GM21528 (cell line): ENCODE data around the gene KLHDC4.

Source experiments
- ATAC-seq: cut with Tn5 transposase; IDR thresholded peaks from one replicate; pipeline ENCODE4 v1.9.1; 2021; ENCODE audit warnings: mild to moderate bottlenecking, moderate library complexity; ENCODE audit not compliant: unreplicated experiment, low FRiP score

KLHDC4 gene

DNA sequence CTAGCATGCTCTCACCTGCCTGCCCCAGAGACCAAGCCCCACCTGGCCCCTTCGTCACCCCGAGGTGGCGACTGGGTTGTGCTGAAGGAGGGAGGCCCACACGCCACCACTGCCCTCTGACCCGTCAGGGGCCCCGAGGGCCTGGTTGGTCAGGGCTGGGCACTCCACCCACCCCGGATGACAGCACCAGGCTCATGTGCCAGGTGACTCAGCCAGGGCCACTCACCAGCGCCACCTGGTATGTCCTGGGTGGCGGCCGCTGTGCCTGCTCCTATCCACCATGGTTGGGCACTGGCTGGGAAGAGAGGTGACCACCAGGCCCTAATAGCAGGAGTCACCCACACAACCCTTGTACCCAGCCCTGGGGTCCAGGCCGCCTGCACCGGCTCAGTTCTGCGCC, 94.6 kb downstream of the KLHDC4 start:
- no peak for ATAC-seq

DNA sequence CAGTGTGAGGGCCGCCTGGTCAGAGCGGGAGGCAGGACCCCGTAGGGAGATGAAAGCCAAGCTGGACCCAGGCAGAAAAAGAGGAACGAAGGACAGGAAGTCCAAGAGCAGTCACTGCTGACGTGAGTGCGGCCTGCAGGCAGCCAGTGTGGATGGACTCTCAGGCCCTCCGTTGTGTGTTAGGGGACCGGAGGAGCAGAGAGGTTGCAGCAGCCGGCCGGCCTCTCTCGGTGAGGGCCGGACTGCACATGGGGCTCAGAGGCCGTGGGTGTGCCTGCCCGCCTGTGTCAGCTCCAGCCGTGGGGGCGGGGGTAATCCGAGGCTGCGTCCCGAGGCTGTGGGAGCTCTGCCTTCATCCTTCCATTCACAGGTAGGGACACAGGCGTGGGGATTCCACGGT, 96.1 kb downstream of the KLHDC4 start:
- ATAC-seq = no peak

DNA sequence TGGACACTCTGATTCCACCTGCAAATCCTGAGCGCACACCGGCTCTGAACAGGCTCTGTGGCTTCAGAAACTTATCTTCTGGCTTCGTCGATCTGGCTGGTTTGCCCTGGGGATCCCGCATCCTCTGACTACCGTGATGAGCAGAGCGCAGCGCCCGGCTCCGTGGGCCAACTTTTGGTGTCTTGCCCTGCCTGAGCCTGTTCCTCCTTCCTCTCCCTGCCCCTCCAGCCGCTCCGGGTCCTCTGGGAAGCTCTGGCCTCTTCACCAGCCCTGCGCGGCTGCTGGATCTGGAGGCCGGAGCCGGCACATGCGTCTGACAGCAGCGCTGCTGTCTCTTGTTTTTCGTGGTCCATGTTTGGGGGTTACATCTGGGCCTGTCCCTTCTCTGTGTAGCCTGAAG, 97.8 kb downstream of the KLHDC4 start:
- no peak for ATAC-seq

DNA sequence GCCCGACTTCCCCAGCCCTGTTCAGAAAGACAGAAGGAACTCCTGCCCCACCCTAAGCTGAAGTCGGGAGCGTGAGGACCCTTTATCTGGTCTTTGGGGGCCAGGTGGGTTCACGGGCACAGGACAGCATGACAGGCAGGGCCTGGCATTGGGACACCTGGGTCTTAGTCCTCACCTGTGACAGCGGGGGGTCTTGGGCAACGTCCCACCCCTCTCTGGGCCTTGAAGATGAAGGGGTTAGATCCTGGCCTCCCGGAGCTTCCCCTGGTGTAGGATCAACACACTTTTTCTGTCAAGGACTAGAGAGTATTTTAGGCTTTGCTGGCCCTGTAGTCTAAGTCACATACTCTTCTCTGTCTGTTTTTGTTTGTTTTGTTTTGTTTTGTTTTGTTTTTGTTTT, 98.3 kb downstream of the KLHDC4 start:
- ATAC-seq = no peak

DNA sequence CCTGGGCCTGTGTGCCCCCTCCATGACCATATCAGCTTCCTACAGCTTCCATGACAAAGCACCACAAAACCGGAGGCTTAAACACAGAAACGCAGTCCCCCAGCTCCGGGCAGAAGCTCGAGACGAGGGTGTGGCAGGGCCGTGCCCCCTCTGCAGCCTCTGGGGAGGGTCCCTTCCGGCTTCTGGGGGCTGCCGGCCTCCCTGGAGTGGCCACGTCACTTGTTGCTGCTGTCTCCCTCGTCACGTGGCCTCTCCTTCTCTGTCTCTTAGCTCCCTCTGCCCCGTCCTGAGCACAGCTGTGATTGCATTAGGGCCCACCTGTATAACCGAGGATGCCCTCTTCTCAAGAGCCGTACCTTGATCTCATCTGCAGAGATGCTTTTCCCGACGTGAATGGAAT, 98.9 kb downstream of the KLHDC4 start:
- ATAC-seq = no peak

DNA sequence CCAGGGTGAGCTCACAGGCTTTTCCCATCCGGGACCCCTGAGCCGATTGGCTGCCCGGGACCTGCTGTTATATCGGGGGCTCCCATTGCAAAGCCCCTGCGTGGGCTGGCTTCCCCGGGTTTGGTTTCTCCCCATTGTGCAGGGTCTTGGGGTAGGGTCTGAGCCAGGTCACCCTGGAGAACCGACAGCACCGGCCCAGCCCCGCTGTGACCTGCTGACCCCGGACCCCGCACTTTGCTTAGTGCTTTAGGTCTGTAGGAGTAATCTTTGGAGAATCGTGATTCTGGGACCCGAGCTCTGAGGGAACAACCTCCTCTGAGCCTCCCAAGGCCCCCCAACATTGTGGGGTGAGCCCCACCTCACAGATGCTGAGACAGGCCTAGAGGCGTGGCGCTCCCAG, 100.6 kb downstream of the KLHDC4 start:
- ATAC-seq = no peak

DNA sequence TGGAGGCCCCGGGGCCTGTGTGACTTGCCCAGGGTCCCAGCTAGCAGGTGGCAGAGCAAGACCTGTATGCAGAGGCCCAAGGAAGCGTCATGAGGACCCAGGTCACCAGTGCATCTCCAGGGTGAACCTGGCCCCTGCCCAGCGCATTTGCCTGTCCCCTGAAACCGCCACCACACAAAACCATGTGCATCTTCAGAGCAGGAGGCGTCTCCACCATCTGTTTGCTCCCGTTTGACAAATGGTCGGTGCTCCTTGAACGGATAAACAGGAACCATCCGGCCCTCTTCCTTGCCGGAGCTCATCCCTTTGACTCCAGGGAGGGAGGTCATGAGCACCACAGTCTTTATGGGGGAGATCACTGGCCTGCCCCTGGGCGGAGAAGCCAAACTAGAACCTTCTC, 101.0 kb downstream of the KLHDC4 start:
- no peak for ATAC-seq

DNA sequence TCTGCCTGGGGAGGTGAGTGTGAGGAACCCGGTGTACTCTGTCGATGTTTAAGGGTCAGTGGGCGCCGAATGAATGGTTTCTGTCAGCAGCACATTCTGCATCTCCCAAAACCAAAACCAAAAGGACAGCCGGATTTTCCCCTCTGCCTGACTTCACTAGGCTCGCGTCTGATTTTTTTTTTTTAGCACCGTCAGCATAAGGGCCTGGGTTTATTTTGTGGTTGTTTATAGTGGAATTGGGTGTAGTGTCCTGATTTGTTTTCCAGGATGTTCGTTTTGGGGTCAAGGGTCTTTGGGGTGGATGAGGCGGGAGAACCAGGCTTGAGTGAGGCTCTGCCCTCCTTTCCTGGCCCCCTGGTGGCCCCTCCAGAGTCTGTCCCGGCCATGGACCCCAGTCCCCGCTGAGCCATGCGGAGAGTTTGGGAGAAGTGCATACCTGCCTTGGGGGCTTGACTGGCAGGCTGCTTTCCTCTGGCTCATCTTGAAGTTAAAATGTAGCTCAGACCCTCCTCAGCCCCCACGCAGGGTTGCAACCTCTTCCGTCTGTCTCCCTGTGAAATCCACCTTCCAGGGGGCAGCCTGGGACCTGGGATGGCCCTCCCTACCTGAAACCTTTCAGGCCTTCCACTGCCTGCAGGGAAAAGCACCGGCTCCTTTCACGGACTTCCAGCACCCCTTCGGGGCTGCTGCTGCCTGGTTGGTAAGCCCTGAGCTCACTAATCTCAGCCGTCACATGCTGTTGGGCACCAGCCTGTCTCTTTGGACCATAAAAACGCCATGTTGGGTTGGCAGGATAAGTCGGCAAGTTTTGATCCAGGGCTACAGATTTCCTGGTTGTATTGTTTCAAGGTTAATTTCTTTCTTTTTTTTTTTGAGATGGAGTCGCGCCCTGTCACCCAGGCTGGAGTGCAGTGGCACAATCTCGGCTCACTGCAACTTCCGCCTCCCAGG, 103.3 kb downstream of the KLHDC4 start:
- no peak for ATAC-seq

DNA sequence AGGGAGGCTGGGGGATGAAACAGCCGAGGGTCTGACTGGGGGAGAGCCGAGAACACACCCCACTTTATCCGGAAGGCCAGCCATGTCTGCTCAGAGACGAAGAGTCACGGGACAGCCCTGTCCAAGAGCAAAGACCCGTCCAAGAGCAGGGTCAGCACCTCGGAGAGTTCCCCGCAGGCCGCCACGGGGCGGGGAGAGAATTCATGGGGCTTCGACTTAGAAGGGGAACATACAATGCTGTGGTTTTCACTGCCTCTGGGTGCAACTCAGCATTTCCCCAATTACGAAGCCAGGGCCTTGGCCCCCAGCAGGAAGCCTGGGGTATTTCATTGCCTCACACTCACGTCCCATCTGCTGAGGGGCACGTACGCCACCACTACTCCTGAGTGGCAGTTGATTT, 104.2 kb downstream of the KLHDC4 start:
- no peak for ATAC-seq

DNA sequence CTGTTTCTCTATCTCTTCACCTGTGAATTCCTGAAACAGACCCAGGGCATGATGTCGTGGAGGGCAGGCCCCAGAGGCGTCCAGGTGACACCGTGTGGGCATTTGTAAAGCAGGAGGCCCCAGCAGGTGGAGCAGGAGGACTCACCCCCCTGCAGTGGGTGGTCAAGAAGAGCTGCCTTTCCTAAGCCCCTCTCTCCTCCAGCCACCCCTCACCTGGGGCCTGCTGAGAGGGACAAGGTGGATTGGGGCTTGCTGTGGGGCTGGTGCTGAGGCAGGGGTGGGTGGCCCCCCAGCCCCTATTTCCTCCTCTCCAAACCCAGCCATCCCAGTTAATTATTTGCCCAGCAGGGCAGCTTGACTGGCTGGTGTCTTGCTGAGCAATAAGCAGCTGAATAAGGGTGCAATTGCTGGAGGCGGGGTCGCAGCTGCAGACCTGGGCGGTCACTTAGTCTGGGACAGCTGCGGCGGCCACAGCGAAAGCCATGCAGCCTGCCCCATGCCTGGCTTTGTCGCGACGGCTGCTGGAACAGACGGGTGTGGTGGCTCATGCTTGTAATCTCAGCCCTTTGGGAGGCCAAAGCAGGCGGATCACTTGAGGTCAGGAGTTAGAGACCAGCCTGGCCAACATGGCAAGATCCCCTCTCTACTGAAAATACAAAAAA, 107.1 kb downstream of the KLHDC4 start:
- no peak for ATAC-seq
